Measurements from ENCODE around the gene BCAR3.

DNA sequence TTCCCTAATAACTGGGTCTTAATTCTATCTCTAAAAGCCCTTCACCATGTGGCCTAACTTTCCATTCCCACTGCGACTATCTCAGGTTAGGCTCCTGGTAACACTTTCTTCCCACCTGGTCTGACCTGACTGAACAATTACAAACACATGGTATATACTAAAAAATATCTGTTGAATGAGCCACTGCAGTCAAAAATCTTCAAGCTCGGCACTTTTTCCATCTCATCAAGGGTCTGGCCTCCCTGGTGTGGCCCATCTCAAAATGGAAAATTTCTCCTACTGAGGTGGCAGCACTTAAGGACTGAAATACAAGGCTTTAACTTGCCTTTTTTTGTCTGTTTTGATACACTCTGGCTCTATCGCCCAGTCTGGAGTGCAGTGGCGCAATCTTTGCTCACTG, 48.3 kb downstream of the BCAR3 start:
- TF ChIP-seq EP300 (IDR thresholded peaks at IDR 0.05): no peak
- TF ChIP-seq, protein P1, sequence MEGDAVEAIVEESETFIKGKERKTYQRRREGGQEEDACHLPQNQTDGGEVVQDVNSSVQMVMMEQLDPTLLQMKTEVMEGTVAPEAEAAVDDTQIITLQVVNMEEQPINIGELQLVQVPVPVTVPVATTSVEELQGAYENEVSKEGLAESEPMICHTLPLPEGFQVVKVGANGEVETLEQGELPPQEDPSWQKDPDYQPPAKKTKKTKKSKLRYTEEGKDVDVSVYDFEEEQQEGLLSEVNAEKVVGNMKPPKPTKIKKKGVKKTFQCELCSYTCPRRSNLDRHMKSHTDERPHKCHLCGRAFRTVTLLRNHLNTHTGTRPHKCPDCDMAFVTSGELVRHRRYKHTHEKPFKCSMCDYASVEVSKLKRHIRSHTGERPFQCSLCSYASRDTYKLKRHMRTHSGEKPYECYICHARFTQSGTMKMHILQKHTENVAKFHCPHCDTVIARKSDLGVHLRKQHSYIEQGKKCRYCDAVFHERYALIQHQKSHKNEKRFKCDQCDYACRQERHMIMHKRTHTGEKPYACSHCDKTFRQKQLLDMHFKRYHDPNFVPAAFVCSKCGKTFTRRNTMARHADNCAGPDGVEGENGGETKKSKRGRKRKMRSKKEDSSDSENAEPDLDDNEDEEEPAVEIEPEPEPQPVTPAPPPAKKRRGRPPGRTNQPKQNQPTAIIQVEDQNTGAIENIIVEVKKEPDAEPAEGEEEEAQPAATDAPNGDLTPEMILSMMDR (IDR thresholded peaks at IDR 0.05): no peak

Measured in esophagus muscularis mucosa (tissue), 3 donors.